Endothelial cell of umbilical vein (primary cell): Measurements from ENCODE around the gene PTPRQ. TPM values are rescaled to one million over a fixed set of nuclear protein-coding genes. Genes with fewer than 3 reads are reported as not detected.

Source experiments
- BruUV-seq: library from RNA; stranded (reverse); fragments of 400-500 nt; replicated peaks from 2 replicates; lab custom pipeline; 2021; lab: Mats Ljungman, UMichigan
- CTCF ChIA-PET: fragments of 300-600, 350-600 bp; sonication (Branson Sonifier 250); formaldehyde crosslinking; loops from one replicate; lab custom pipeline; 2021; ENCODE audit warnings: antibody characterized with exemption, inconsistent platforms; lab: Charles Lee
- POLR2A ChIA-PET: fragments of 300-600, 350-600 bp; sonication (Branson Sonifier 250); formaldehyde crosslinking; loops from one replicate; lab custom pipeline; 2021; ENCODE audit warnings: antibody characterized with exemption, inconsistent platforms; lab: Charles Lee
- DNase-seq: peaks from one replicate; pipeline ENCODE4 v3.0.0-alpha.2; 2011; ENCODE audit warnings: low read depth, low spot score
- FAIRE-seq: peaks from 2 replicates; lab custom pipeline; 2011; peaks lifted over from hg19 to GRCh38; lab: Jason Lieb, UNC
- H2AFZ ChIP-seq: 2 replicates; pipeline ENCODE4 v1.6.0; 2012; ENCODE audit warnings: low read depth, low read length, control low read depth, inconsistent platforms
- H3K27ac ChIP-seq: 2 replicates; pipeline ENCODE4 v1.5.1; 2011; ENCODE audit warnings: low read depth, mild to moderate bottlenecking, control low read depth, low read length, moderate library complexity; ENCODE audit not compliant: insufficient read depth
- H3K27me3 ChIP-seq, 2 experiments: 2 replicates each; pipeline versions ENCODE4 v1.6.0 to v1.6.1; 2011; ENCODE audit warnings: low read length in 2 of 2, mixed read lengths in 1 of 2; ENCODE audit not compliant: control insufficient read depth in 2 of 2, insufficient read depth in 2 of 2
- H3K36me3 ChIP-seq, 2 experiments: 2 replicates in 1 of 2; 3 replicates in 1 of 2; pipeline ENCODE4 v1.5.1; 2011; ENCODE audit warnings: low read length in 2 of 2, mild to moderate bottlenecking in 1 of 2, moderate library complexity in 1 of 2; ENCODE audit not compliant: control insufficient read depth in 2 of 2, insufficient read depth in 2 of 2; ENCODE audit errors: extremely low read depth in 1 of 2
- H3K4me1 ChIP-seq: 3 replicates; pipeline ENCODE4 v1.5.1; 2011; ENCODE audit warnings: mild to moderate bottlenecking, low read length; ENCODE audit not compliant: control insufficient read depth, insufficient read depth; ENCODE audit errors: extremely low read depth
- H3K4me2 ChIP-seq: 2 replicates; pipeline ENCODE4 v1.6.1; 2011; ENCODE audit warnings: low read length, control low read depth, mixed read lengths; ENCODE audit not compliant: insufficient read depth
- H3K4me3 ChIP-seq, 3 experiments: fragments of 200-600 bp in 1 of 3; sonication (generic), shearing (Covaris generic) in 1 of 3; replicated peaks in 1 of 3; 2 replicates each; pipeline ENCODE4 v1.5.1; 2011 to 2016; ENCODE audit warnings: control low read depth in 3 of 3, low read length in 3 of 3, mild to moderate bottlenecking in 2 of 3, inconsistent platforms in 1 of 3, low read depth in 1 of 3, moderate library complexity in 1 of 3; ENCODE audit not compliant: insufficient read depth in 1 of 3
- H3K79me2 ChIP-seq: 2 replicates; pipeline ENCODE4 v1.6.0; 2012; ENCODE audit warnings: low read length, inconsistent platforms; ENCODE audit not compliant: control insufficient read depth, insufficient read depth
- H3K9ac ChIP-seq: replicated peaks from 2 replicates; pipeline ENCODE3; 2011; ENCODE audit warnings: low read length, control low read depth; ENCODE audit not compliant: insufficient read depth; ENCODE audit errors: extremely low read depth
- H3K9me1 ChIP-seq: replicated peaks from 3 replicates; pipeline ENCODE4 v1.6.0; 2011; ENCODE audit warnings: mild to moderate bottlenecking, low read length; ENCODE audit not compliant: control insufficient read depth, insufficient read depth; ENCODE audit errors: extremely low read depth
- H3K9me3 ChIP-seq: replicated peaks from 2 replicates; pipeline ENCODE4 v1.5.1; 2012; ENCODE audit warnings: low read length, inconsistent platforms; ENCODE audit not compliant: control insufficient read depth, insufficient read depth
- H4K20me1 ChIP-seq: replicated peaks from 2 replicates; pipeline ENCODE3; 2011; ENCODE audit warnings: mild to moderate bottlenecking, low read length; ENCODE audit not compliant: control insufficient read depth, insufficient read depth; ENCODE audit errors: extremely low read depth
- CTCF ChIP-seq, 2 donors: IDR thresholded peaks; 1 replicate in 1 of 2; 2 replicates in 1 of 2; pipeline ENCODE4 v1.5.1; 2011; ENCODE audit warnings: low read length in 2 of 2, mild to moderate bottlenecking in 2 of 2, moderate library complexity in 2 of 2, control low read depth in 1 of 2, inconsistent platforms in 1 of 2, low read depth in 1 of 2; ENCODE audit not compliant: insufficient read depth in 1 of 2; ENCODE audit errors: extremely low read depth in 1 of 2
- EZH2 ChIP-seq: IDR thresholded peaks from 2 replicates; pipeline ENCODE4 v1.6.1; 2012; ENCODE audit warnings: borderline replicate concordance, low read depth, mild to moderate bottlenecking, moderate library complexity, low read length, inconsistent platforms; ENCODE audit not compliant: severe bottlenecking
- FOS ChIP-seq: IDR thresholded peaks from 2 replicates; pipeline ENCODE4 v1.6.1; 2011; ENCODE audit warnings: mild to moderate bottlenecking, low read length, moderate library complexity, borderline replicate concordance; ENCODE audit not compliant: insufficient read depth
- GATA2 ChIP-seq: IDR thresholded peaks from 2 replicates; pipeline ENCODE4 v1.7.0; 2011; ENCODE audit warnings: low read depth, mild to moderate bottlenecking, moderate library complexity, mixed read lengths, low read length; ENCODE audit not compliant: insufficient read length, insufficient read depth
- JUN ChIP-seq: IDR thresholded peaks from 2 replicates; pipeline ENCODE4 v1.6.1; 2011; ENCODE audit warnings: borderline replicate concordance, low read depth; ENCODE audit not compliant: insufficient read length, insufficient read depth
- MAX ChIP-seq: IDR thresholded peaks from 2 replicates; pipeline ENCODE4 v1.6.1; 2011; ENCODE audit not compliant: insufficient read depth, insufficient read length
- MYC ChIP-seq: IDR thresholded peaks from one replicate; pipeline ENCODE4 v1.6.1; 2011; ENCODE audit warnings: mild to moderate bottlenecking, low read depth, low read length
- POLR2A ChIP-seq: IDR thresholded peaks from 2 replicates; pipeline ENCODE4 v1.6.1; 2012; ENCODE audit warnings: low read depth, mild to moderate bottlenecking, control low read depth, low read length
- POLR2AphosphoS5 ChIP-seq: IDR thresholded peaks from 2 replicates; pipeline ENCODE4 v1.6.1; 2012; ENCODE audit warnings: low read depth, mild to moderate bottlenecking, control low read depth, low read length, moderate library complexity; ENCODE audit not compliant: insufficient read depth
- dilution Hi-C: fragments of 300-500 bp; cut with MboI; formaldehyde crosslinking; loops from one replicate; pipeline ENCODE4 v1.15.0; 2019; ENCODE audit warnings: low sequenced_read_pairs; ENCODE audit not compliant: extremely low pct_ligation_motif_present
- intact Hi-C: fragments of 100-400 bp; cut with micrococcal nuclease; formaldehyde crosslinking; loops from one replicate; pipeline ENCODE4 v1.10.0; 2022
- polyA plus RNA-seq, 4 experiments: library from polyadenylated mRNA; depleted of rRNA in 3 of 4; stranded (reverse) in 3 of 4; unstranded in 1 of 4; fragments of >200 nt; gene quantifications; 2 replicates each; pipeline versions ENCODE4 v1.2.1 to v1.2.3, GENCODE V29; 2011 to 2012; ENCODE audit warnings: missing spikeins in 1 of 4
- total RNA-seq: library from RNA; stranded (reverse); gene quantifications from 2 replicates; pipeline ENCODE4 v1.2.3, GENCODE V29; 2021

The PTPRQ gene
- total and polyA plus RNA-seq, 2 donors (not counting 3 experiments of a cell fraction or from before 2014, with no cell fraction given), result not detected

GRCh38 chr12:80717856-80718255 is 273.8 kb downstream of the PTPRQ start:
- dilution Hi-C loops, result no loop called here
- no peaks in the 10 kb centered on the region for H3K36me3 ChIP-seq
- H3K9me1 ChIP-seq, result no peaks in the 10 kb centered on the region
- H3K9me3 ChIP-seq, result no peaks in the 10 kb centered on the region
- intact Hi-C loops, result no loop called here
- BruUV-seq, result no TSS peak
- H4K20me1 ChIP-seq, result no peaks in the 10 kb centered on the region
- no peak overlapping the region for H3K9ac ChIP-seq
- no peak overlapping the region for H3K27ac ChIP-seq
- FAIRE-seq (no peak), DNase-seq (no peak)
- no peak for TF ChIP-seq POLR2A
- no peak for TF ChIP-seq GATA2
- no peak for TF ChIP-seq POLR2AphosphoS5
- TF ChIP-seq JUN, result no peak
- TF ChIP-seq MYC, result no peak
- TF ChIP-seq CTCF (IDR thresholded peaks at IDR 0.05; ENCODE audit: extremely low read depth in 1 of 2, insufficient read depth in 1 of 2, low read depth in 1 of 2, low read length in 2 of 2), result no peak
- no peak overlapping the region for H2AFZ ChIP-seq
- no peak overlapping the region for H3K4me2 ChIP-seq
- H3K79me2 ChIP-seq, result no peaks in the 10 kb centered on the region
- no peaks in the 10 kb centered on the region for H3K4me1 ChIP-seq
- H3K4me3 ChIP-seq, result no peak overlapping the region
- POLR2A ChIA-PET, result no interaction called here
- CTCF ChIA-PET, result no interaction called here
- H3K27me3 ChIP-seq, result no peaks in the 10 kb centered on the region

- FAIRE-seq, result no peak
- Histone ChIP-seq H3K9me3 (no peaks in the 10 kb centered on the region), H3K4me1 (no peaks in the 10 kb centered on the region), H3K9me1 (no peaks in the 10 kb centered on the region), H3K27ac (no peak overlapping the region), H3K4me2 (no peak overlapping the region), H2AFZ (no peak overlapping the region), H3K36me3 (no peaks in the 10 kb centered on the region), H3K27me3 (no peaks in the 10 kb centered on the region), H4K20me1 (no peaks in the 10 kb centered on the region), H3K9ac (no peak overlapping the region), H3K4me3 (no peak overlapping the region), H3K79me2 (no peaks in the 10 kb centered on the region)
- dilution Hi-C loops (no loop called here), intact Hi-C loops (no loop called here)
- POLR2A ChIA-PET, result no interaction called here
- CTCF ChIA-PET, result interaction anchor here (1.3 to 1.5 kb wide), 2 partner anchors 10 to 20 kb away, joined by 3 to 4 read pairs; no protein-coding TSS in a partner anchor
- no peak for DNase-seq
- no TSS peak for BruUV-seq
- no peak for TF ChIP-seq FOS
- TF ChIP-seq JUN, result no peak
- no peak for TF ChIP-seq EZH2
- TF ChIP-seq POLR2AphosphoS5, result no peak
- no peak for TF ChIP-seq POLR2A
- TF ChIP-seq MAX, result no peak
- TF ChIP-seq GATA2, result no peak
- TF ChIP-seq CTCF (IDR thresholded peaks at IDR 0.05; ENCODE audit: extremely low read depth in 1 of 2, insufficient read depth in 1 of 2, low read depth in 1 of 2, low read length in 2 of 2), result no peak
- no peak for TF ChIP-seq MYC
Measured at GRCh38 chr12:80720516-80720915, 276.5 kb downstream of the PTPRQ start.
